Astrocyte of the cerebellum (primary cell): ENCODE results near the gene AGPS.
"Not testable (repeated sequence)": the region's sequence is repeated elsewhere in the genome, so short reads cannot be mapped to it uniquely, and the experiment has no call there.

Experiments
- DNase-seq: peaks from one replicate; pipeline ENCODE4 v3.0.0-alpha.2; 2011; ENCODE audit warnings: low read depth
- H3K4me3 ChIP-seq: 2 replicates; pipeline ENCODE4 v1.5.1; 2011; ENCODE audit warnings: mild to moderate bottlenecking, low read depth, low read length, moderate library complexity
- in situ Hi-C: cut with HindIII; loops from 2 replicates; pipeline ENCODE4 v1.10.0; 2017; ENCODE audit warnings: low sequenced_read_pairs
- TF ChIP-seq, protein P1 (sequence below): IDR thresholded peaks from 2 replicates; pipeline ENCODE4 v1.5.1; 2012; ENCODE audit warnings: low read length, low read depth, moderate library complexity, mild to moderate bottlenecking; ENCODE audit errors: missing control alignments

The AGPS gene

DNA sequence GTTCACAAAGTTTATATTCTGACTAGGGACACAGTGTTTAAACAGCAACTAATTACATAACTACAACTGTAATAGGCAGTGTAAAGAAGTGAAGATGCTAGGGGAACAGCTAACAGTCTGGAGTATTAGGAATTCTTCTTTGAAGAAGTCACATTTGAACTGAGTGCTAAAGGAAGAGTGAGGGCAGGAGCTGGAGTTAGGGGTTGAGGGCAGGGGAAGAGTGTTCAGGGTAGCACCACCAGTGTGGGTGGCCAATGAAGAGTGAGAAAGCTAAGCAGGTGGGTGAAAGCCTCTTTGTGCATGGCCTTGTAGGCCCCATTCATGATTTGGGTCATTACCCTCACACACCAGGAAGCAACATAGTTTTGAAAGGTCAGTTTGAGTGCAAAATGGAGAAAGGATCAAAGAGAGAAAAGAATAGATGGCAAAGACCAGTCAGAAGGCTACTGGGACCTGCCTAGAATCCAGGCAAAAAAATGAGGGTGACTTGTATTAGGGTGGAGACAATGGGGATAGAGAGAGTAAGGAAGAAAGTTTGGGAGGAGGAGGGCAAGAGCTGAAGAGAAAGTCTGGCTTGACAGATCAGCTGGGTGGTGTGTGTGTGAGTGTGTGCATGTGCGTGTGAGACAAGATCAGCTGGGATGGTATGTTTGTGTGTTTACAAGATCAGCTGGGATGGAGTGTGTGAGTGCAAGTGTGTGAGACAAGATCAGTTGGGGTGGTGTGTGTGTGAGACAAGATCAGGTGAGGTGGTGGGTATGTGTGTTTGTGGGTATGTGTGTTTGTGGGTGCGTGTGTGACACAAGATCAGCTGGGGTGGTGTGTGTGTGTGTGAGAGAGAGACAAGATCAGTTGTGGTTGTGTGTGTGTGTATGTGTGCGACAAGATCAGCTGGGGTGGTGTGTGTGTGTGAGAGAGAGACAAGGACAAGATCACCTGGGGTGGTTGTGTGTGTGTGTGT, 43.6 kb upstream of the AGPS start:
- in situ Hi-C loops = loop anchor here (25.0 kb wide), 1 partner anchor 263 kb away; a partner anchor contains a TSS
- no peak overlapping the region for H3K4me3 ChIP-seq

DNA sequence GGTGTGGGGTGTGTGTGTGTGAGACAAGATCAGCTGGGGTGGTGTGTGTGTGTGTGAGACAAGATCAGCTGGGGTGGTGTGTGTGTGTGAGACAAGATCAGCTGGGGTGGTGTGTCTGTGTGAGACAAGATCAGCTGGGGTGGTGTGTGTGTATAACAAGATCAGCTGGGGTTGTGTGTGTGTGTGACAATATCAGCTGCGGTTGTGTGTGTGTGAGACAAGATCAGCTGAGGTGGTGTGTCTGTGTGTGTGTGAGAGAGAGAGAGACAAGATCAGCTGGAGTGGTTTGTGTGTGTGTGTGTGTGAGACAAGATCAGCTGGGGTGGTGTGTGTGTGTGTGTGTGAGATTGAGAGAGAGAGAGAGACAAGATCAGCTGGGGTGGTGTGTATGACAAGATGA, 41.9 kb upstream of the AGPS start:
- DNase-seq, H3K4me3 ChIP-seq, in situ Hi-C loops: not testable (repeated sequence)

More for the DNA sequence above, 43.6 kb upstream of the AGPS start:
- DNase-seq = no peak
- TF ChIP-seq, protein P1, sequence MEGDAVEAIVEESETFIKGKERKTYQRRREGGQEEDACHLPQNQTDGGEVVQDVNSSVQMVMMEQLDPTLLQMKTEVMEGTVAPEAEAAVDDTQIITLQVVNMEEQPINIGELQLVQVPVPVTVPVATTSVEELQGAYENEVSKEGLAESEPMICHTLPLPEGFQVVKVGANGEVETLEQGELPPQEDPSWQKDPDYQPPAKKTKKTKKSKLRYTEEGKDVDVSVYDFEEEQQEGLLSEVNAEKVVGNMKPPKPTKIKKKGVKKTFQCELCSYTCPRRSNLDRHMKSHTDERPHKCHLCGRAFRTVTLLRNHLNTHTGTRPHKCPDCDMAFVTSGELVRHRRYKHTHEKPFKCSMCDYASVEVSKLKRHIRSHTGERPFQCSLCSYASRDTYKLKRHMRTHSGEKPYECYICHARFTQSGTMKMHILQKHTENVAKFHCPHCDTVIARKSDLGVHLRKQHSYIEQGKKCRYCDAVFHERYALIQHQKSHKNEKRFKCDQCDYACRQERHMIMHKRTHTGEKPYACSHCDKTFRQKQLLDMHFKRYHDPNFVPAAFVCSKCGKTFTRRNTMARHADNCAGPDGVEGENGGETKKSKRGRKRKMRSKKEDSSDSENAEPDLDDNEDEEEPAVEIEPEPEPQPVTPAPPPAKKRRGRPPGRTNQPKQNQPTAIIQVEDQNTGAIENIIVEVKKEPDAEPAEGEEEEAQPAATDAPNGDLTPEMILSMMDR = no peak

DNA sequence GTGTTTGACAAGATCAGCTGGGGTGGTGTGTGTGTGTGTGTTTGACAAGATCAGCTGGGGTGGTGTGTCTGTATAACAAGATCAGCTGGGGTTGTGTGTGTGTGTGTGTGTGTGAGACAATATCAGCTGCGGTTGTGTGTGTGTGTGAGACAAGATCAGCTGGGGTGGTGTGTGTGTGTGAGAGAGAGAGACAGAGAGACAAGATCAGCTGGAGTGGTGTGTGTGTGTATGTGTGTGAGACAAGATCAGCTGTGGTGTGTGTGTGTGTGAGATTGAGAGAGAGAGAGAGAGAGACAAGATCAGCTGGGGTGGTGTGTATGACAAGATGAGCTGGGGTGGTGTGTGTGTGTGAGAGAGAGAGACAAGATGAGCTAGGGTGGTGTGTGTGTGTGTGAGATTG, 41.5 kb upstream of the AGPS start:
- H3K4me3 ChIP-seq, DNase-seq, in situ Hi-C loops: not testable (repeated sequence)

DNA sequence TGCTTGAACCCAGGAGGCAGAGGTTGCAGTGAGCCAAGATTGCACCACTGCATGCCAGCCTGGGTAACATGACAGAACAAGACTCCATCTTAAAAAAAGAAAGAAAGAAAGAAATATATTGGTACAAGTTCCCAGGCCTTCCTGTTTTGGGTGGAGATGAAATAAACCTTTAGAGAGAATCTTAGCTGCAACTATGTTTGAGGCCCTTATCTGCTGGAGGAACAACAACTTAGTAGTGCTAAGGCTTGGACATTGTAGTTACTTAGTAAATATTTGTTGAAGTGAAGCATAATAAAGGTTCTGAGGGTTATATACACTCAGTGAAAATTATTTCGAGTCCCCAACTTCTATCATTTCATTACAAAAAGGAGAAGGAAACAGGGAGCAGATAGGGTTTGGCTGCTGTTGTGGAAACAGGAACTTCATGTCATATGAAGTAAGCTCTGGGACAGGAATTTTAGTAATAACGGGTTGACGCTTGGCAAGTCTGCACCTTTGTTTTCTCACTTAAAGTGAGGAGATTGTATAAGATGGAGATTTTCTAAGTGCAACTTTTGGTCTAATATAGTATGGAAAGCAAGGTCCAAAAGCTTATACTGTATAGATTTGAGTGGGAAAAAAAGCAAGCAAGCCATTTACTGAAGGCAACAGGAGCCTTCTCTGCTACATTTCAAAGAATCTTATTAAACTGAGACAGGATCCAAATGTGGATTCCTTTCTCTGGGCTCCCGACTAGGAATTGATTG, 40.0 kb upstream of the AGPS start:
- TF ChIP-seq, protein P1 = no peak
- in situ Hi-C loops = no loop called here
- no peak overlapping the region for H3K4me3 ChIP-seq
- no peak for DNase-seq

DNA sequence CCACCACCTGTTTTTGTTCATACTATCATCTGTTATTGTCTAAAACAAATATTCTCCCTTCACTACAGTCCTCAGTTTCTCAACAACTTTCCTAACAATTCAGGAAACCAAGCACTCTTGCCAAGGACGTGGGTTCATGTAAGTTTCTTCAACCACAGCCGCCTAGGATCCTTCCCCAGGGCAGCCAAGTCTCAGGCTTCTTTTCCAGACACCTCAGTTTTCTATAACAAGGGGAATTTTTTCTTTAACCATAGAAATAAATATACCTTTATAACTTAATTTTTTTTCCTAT, 39.4 kb upstream of the AGPS start:
- DNase-seq = peak; percentile 82
- no peak overlapping the region for H3K4me3 ChIP-seq
- in situ Hi-C loops = no loop called here
- TF ChIP-seq, protein P1 = no peak

DNA sequence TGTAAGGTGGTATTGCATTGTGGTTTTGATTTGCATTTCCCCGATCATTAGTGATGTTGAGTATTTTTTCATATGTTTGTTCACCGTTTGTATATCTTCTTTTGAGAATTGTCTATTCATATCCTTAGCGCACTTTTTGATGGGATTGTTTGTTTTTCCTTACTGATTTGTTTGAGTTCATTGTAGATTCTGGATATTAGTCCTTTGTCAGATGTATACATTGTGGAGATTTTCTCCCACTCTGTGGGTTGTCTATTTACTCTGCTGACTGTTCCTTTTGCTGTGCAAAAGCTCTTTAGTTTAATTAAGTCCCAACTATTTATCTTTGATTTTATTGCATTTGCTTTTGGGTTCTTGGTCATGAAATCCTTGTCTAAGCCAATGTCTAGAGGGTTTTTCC, 38.0 kb upstream of the AGPS start:
- in situ Hi-C loops, DNase-seq: not testable (repeated sequence)

DNA sequence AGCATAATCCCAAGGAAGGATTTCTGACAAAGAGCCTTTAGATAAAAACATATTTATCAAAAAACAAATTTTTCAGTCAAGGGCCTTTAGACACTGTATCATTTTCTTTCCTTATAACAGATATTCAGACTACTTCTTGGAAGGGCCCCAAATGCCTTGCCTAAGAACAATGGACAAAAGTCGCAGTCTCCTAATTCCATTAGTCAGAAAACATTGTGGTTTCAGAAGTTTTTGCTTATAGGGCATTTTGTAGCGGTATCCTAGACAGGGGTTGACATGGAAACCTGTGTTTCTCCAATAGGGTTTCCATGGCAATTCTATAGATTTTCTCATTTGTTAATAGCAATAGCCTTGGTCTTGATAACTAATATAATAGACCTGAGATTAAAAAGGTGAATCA, 36.7 kb upstream of the AGPS start:
- H3K4me3 ChIP-seq = no peak overlapping the region
- in situ Hi-C loops = no loop called here
- TF ChIP-seq, protein P1 = no peak
- DNase-seq = peak; percentile 80

More for the DNA sequence above, 38.0 kb upstream of the AGPS start:
- H3K4me3 ChIP-seq = not testable (repeated sequence)
